Gastroesophageal sphincter (tissue), 3 donors: ENCODE data around the gene SMAD9.

Source experiments
- POLR2A ChIP-seq, 2 donors: fragments of 450-650 bp; IDR thresholded peaks; one replicate each; pipeline ENCODE4 v1.6.1; 2017; ENCODE audit warnings: antibody characterized with exemption in 2 of 2, mild to moderate bottlenecking in 2 of 2, moderate library complexity in 1 of 2
- TF ChIP-seq, protein P1 (sequence below), 4 experiments: fragments of 200-600 bp in 2 of 4; fragments of 450-650 bp in 2 of 4; sonication (generic) in 1 of 4; IDR thresholded peaks; one replicate each; pipeline ENCODE4 v1.5.1; 2017 to 2019; ENCODE audit warnings: antibody characterized with exemption in 4 of 4, mild to moderate bottlenecking in 2 of 4, moderate library complexity in 2 of 4

DNA sequence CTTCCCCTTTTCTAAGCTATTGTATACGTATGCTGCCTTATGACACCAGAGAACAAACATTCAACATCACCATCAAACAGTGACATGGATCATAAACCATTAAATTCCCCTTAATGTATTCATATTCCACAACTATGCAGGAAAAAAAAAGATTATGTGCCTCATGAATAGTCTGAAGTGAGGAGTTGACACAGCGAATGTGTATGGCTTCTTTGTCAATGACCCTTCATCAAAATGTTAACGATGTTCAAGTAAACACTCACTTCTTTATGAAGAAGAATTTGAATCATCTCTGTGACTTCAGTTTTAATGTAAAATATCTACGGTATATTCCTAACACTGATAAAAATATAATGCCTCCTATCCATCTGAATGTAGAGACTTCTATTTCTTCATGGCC is 44.6 kb downstream of the SMAD9 start:
- TF ChIP-seq, protein P1, sequence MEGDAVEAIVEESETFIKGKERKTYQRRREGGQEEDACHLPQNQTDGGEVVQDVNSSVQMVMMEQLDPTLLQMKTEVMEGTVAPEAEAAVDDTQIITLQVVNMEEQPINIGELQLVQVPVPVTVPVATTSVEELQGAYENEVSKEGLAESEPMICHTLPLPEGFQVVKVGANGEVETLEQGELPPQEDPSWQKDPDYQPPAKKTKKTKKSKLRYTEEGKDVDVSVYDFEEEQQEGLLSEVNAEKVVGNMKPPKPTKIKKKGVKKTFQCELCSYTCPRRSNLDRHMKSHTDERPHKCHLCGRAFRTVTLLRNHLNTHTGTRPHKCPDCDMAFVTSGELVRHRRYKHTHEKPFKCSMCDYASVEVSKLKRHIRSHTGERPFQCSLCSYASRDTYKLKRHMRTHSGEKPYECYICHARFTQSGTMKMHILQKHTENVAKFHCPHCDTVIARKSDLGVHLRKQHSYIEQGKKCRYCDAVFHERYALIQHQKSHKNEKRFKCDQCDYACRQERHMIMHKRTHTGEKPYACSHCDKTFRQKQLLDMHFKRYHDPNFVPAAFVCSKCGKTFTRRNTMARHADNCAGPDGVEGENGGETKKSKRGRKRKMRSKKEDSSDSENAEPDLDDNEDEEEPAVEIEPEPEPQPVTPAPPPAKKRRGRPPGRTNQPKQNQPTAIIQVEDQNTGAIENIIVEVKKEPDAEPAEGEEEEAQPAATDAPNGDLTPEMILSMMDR (IDR thresholded peaks at IDR 0.05) = no peak
- no peak for TF ChIP-seq POLR2A (IDR thresholded peaks at IDR 0.05)
